GM23338 (cell line): Measurements from ENCODE around the gene SEMA3C. TPM values are rescaled to one million over a fixed set of nuclear protein-coding genes. Genes with fewer than 3 reads are reported as not detected.

ENCODE experiments used
- ATAC-seq: fragments of 200-7000 bp; cut with Tn5 transposase; 3 replicates; pipeline ENCODE4 v1.9.1; 2020
- DNase-seq: peaks from one replicate; pipeline ENCODE4 v3.0.0-alpha.2; 2015; ENCODE audit warnings: low spot score
- H2AFZ ChIP-seq: fragments of 200-600 bp; sonication (generic); 2 replicates; pipeline ENCODE4 v1.8.0; 2016; ENCODE audit warnings: antibody characterized with exemption, mild to moderate bottlenecking, moderate library complexity
- H3F3A ChIP-seq: fragments of 200-600 bp; sonication (generic); replicated peaks from 2 replicates; pipeline ENCODE4 v1.8.0; 2017; ENCODE audit warnings: antibody characterized with exemption, mixed run types, low read depth
- H3K27ac ChIP-seq: fragments of 200-600 bp; sonication (generic); 2 replicates; pipeline ENCODE4 v1.6.1; 2016; ENCODE audit warnings: low read depth
- H3K27me3 ChIP-seq: fragments of 200-600 bp; sonication (generic); 2 replicates; pipeline ENCODE4 v1.8.0; 2016; ENCODE audit warnings: mild to moderate bottlenecking, mixed run types, moderate library complexity; ENCODE audit not compliant: insufficient read depth
- H3K36me3 ChIP-seq: fragments of 200-600 bp; sonication (generic); 2 replicates; pipeline ENCODE4 v1.8.0; 2016; ENCODE audit warnings: mild to moderate bottlenecking; ENCODE audit not compliant: insufficient read depth
- H3K4me1 ChIP-seq: fragments of 200-600 bp; sonication (generic); 2 replicates; pipeline ENCODE4 v1.8.0; 2016; ENCODE audit warnings: mild to moderate bottlenecking, moderate library complexity; ENCODE audit not compliant: insufficient read depth
- H3K4me2 ChIP-seq: fragments of 200-600 bp; sonication (generic); 2 replicates; pipeline ENCODE4 v1.7.1; 2017; ENCODE audit warnings: mixed run types
- H3K4me3 ChIP-seq: fragments of 200-600 bp; sonication (generic); 2 replicates; pipeline ENCODE4 v1.6.1; 2016; ENCODE audit warnings: mixed run types
- H3K79me2 ChIP-seq: fragments of 200-600 bp; sonication (generic); replicated peaks from 2 replicates; pipeline ENCODE4 v1.8.0; 2017; ENCODE audit warnings: mild to moderate bottlenecking; ENCODE audit not compliant: insufficient read depth
- H3K9me2 ChIP-seq: fragments of 200-600 bp; sonication (generic); 2 replicates; pipeline ENCODE4 v1.8.0; 2017; ENCODE audit not compliant: insufficient read depth
- H4K20me1 ChIP-seq: fragments of 200-600 bp; sonication (generic); replicated peaks from 2 replicates; pipeline ENCODE4 v1.8.0; 2017; ENCODE audit warnings: mild to moderate bottlenecking; ENCODE audit not compliant: insufficient read depth
- H3K27ac Mint-ChIP-seq: 2 replicates; pipeline ENCODE4 v1.8.0; 2020; ENCODE audit warnings: inconsistent platforms, mild to moderate bottlenecking, moderate library complexity, mixed read lengths
- H3K27me3 Mint-ChIP-seq: 3 replicates; pipeline ENCODE4 v1.8.0; 2022; ENCODE audit warnings: low read depth, mild to moderate bottlenecking, moderate library complexity, mixed read lengths, inconsistent platforms; ENCODE audit not compliant: insufficient read depth, poor library complexity
- H3K36me3 Mint-ChIP-seq: 3 replicates; pipeline ENCODE4 v1.8.0; 2021; ENCODE audit warnings: low read depth, mild to moderate bottlenecking, inconsistent platforms, moderate library complexity, mixed read lengths
- H3K4me1 Mint-ChIP-seq: 3 replicates; pipeline ENCODE4 v1.8.0; 2020; ENCODE audit warnings: mild to moderate bottlenecking, inconsistent platforms, mixed read lengths
- H3K4me3 Mint-ChIP-seq: 3 replicates; pipeline ENCODE4 v1.8.0; 2021; ENCODE audit warnings: moderate library complexity, mild to moderate bottlenecking, inconsistent platforms, mixed read lengths
- H3K9me3 Mint-ChIP-seq: 3 replicates; pipeline ENCODE4 v1.8.0; 2020; ENCODE audit warnings: moderate library complexity, mild to moderate bottlenecking, inconsistent platforms, mixed read lengths
- CREB1 ChIP-seq: fragments of 250-450 bp; sonication (Bioruptor Pico); IDR thresholded peaks from 2 replicates; pipeline ENCODE4 v1.5.0; 2020; ENCODE audit warnings: low read depth, mild to moderate bottlenecking, moderate library complexity
- EZH2 ChIP-seq: fragments of 200-600 bp; sonication (generic); IDR thresholded peaks from one replicate; pipeline ENCODE4 v1.8.0; 2017; ENCODE audit warnings: antibody characterized with exemption, mild to moderate bottlenecking, low read depth; ENCODE audit not compliant: unreplicated experiment
- EZH2phosphoT487 ChIP-seq: fragments of 200-600 bp; sonication (generic); IDR thresholded peaks from one replicate; pipeline ENCODE4 v1.8.1; 2018; ENCODE audit warnings: antibody characterized with exemption; ENCODE audit not compliant: unreplicated experiment
- POLR2AphosphoS5 ChIP-seq: IDR thresholded peaks from 2 replicates; pipeline ENCODE4 v1.6.1; 2016; ENCODE audit warnings: antibody characterized with exemption, low read depth
- STAT1 ChIP-seq: IDR thresholded peaks from one replicate; pipeline ENCODE4 v1.6.1; 2016; ENCODE audit warnings: antibody characterized with exemption; ENCODE audit not compliant: unreplicated experiment
- ZNF114 ChIP-seq: fragments of 250-450 bp; sonication (Bioruptor Pico); IDR thresholded peaks from 2 replicates; pipeline ENCODE4 v1.5.0; 2020; ENCODE audit warnings: mild to moderate bottlenecking, moderate library complexity
- ZNF331 ChIP-seq: fragments of 250-450 bp; sonication (Bioruptor Pico); IDR thresholded peaks from 2 replicates; pipeline ENCODE4 v1.5.0; 2020; ENCODE audit warnings: low read depth, mild to moderate bottlenecking, moderate library complexity
- polyA plus RNA-seq: library from polyadenylated mRNA; unstranded; fragments of >200 nt; fragmentation: Nextera tagmentation; extraction: Ambion mirVana; gene quantifications from 2 replicates; pipeline ENCODE4 v1.2.1, GENCODE V29; 2016
- total RNA-seq: library from RNA; depleted of rRNA; stranded (reverse); fragments of >200 nt; shearing (Covaris generic); gene quantifications from 2 replicates; pipeline ENCODE4 v1.2.3, GENCODE V29; 2014
- TF ChIP-seq, protein P1 (sequence below): fragments of 250-450 bp; sonication (Bioruptor Pico); IDR thresholded peaks from 2 replicates; pipeline ENCODE4 v1.5.0; 2020; ENCODE audit warnings: mild to moderate bottlenecking, moderate library complexity
- TF ChIP-seq, protein P2 (sequence below): IDR thresholded peaks from 2 replicates; pipeline ENCODE4 v1.6.1; 2016; ENCODE audit warnings: antibody characterized with exemption
- TF ChIP-seq, protein P3 (sequence below): IDR thresholded peaks from one replicate; pipeline ENCODE4 v1.6.1; 2018; ENCODE audit warnings: antibody characterized with exemption; ENCODE audit not compliant: unreplicated experiment
- TF ChIP-seq, protein P4 (sequence below), 2 experiments: fragments of 200-600 bp in 1 of 2; sonication (generic) in 1 of 2; conservative IDR thresholded peaks; 2 replicates each; pipeline versions ENCODE4 v1.5.1 to v1.6.1; 2016 to 2017; ENCODE audit warnings: antibody characterized with exemption in 2 of 2, low read depth in 2 of 2, mild to moderate bottlenecking in 2 of 2, moderate library complexity in 1 of 2

SEMA3C gene
- total and polyA plus RNA-seq, 2 experiments from 2014 or later, result 1.0 to 3.5 TPM

DNA sequence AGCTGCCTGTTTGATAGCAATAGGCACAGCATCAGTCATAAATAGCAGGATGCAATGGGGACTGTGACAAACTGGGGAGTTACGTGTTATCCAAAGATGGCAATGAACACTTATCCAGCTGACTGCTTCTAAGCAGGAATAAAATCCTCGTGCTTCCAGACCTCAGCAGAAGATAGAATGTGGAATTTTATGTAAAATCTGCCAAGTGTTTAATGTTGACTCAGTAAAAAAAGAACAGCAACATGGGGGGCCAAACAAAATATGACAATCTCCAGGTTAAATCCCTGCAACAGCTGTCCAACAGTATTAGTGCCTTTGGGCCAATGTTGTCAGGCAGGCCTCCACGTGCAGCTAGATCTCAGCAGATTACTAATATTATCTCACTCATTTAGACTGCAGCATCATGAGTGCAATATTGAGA is 127.3 kb downstream of the SEMA3C start (continued):
- TF ChIP-seq, protein P1, sequence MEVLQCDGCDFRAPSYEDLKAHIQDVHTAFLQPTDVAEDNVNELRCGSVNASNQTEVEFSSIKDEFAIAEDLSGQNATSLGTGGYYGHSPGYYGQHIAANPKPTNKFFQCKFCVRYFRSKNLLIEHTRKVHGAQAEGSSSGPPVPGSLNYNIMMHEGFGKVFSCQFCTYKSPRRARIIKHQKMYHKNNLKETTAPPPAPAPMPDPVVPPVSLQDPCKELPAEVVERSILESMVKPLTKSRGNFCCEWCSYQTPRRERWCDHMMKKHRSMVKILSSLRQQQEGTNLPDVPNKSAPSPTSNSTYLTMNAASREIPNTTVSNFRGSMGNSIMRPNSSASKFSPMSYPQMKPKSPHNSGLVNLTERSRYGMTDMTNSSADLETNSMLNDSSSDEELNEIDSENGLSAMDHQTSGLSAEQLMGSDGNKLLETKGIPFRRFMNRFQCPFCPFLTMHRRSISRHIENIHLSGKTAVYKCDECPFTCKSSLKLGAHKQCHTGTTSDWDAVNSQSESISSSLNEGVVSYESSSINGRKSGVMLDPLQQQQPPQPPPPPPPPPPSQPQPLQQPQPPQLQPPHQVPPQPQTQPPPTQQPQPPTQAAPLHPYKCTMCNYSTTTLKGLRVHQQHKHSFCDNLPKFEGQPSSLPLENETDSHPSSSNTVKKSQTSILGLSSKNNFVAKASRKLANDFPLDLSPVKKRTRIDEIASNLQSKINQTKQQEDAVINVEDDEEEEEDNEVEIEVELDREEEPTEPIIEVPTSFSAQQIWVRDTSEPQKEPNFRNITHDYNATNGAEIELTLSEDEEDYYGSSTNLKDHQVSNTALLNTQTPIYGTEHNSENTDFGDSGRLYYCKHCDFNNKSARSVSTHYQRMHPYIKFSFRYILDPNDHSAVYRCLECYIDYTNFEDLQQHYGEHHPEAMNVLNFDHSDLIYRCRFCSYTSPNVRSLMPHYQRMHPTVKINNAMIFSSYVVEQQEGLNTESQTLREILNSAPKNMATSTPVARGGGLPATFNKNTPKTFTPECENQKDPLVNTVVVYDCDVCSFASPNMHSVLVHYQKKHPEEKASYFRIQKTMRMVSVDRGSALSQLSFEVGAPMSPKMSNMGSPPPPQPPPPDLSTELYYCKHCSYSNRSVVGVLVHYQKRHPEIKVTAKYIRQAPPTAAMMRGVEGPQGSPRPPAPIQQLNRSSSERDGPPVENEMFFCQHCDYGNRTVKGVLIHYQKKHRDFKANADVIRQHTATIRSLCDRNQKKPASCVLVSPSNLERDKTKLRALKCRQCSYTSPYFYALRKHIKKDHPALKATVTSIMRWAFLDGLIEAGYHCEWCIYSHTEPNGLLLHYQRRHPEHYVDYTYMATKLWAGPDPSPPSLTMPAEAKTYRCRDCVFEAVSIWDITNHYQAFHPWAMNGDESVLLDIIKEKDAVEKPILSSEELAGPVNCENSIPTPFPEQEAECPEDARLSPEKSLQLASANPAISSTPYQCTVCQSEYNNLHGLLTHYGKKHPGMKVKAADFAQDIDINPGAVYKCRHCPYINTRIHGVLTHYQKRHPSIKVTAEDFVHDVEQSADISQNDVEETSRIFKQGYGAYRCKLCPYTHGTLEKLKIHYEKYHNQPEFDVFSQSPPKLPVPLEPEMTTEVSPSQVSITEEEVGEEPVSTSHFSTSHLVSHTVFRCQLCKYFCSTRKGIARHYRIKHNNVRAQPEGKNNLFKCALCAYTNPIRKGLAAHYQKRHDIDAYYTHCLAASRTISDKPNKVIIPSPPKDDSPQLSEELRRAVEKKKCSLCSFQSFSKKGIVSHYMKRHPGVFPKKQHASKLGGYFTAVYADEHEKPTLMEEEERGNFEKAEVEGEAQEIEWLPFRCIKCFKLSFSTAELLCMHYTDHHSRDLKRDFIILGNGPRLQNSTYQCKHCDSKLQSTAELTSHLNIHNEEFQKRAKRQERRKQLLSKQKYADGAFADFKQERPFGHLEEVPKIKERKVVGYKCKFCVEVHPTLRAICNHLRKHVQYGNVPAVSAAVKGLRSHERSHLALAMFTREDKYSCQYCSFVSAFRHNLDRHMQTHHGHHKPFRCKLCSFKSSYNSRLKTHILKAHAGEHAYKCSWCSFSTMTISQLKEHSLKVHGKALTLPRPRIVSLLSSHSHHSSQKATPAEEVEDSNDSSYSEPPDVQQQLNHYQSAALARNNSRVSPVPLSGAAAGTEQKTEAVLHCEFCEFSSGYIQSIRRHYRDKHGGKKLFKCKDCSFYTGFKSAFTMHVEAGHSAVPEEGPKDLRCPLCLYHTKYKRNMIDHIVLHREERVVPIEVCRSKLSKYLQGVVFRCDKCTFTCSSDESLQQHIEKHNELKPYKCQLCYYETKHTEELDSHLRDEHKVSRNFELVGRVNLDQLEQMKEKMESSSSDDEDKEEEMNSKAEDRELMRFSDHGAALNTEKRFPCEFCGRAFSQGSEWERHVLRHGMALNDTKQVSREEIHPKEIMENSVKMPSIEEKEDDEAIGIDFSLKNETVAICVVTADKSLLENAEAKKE (CRISPR knock-in tag), result no peak
- TF ChIP-seq ZNF331 (CRISPR knock-in tag), result no peak
- TF ChIP-seq, protein P2, sequence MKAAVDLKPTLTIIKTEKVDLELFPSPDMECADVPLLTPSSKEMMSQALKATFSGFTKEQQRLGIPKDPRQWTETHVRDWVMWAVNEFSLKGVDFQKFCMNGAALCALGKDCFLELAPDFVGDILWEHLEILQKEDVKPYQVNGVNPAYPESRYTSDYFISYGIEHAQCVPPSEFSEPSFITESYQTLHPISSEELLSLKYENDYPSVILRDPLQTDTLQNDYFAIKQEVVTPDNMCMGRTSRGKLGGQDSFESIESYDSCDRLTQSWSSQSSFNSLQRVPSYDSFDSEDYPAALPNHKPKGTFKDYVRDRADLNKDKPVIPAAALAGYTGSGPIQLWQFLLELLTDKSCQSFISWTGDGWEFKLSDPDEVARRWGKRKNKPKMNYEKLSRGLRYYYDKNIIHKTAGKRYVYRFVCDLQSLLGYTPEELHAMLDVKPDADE, result no peak

DNA sequence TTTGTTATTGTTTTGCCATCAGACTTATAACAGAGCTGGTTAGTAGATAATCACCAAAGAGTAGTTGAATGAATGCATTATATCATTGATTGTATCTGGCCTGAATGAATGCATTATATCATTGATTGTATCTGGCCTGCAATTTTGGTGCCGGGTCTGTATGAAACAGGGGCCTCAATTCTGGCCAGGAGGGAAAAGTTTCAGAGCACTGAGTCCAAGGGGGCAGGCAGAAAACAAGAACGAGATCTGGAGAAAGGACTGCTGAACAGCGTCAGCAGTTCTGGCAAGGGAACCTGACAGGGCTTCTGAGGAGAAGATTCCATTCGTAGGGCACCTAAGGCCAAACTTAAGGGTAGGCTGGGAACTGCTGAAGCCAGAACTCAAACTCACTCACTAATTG is 128.0 kb downstream of the SEMA3C start:
- no peak overlapping the region for H2AFZ ChIP-seq
- no peaks in the 10 kb centered on the region for H3K79me2 ChIP-seq
- no peaks in the 10 kb centered on the region for H3K9me3 Mint-ChIP-seq
- H3K27me3 ChIP-seq, result no peaks in the 10 kb centered on the region
- H4K20me1 ChIP-seq, result no peaks in the 10 kb centered on the region
- no peak for DNase-seq
- no peak overlapping the region for H3K4me3 Mint-ChIP-seq
- H3K4me2 ChIP-seq, result no peak overlapping the region
- ATAC-seq, result no peak
- H3K36me3 ChIP-seq, result no peaks in the 10 kb centered on the region
- no peaks in the 10 kb centered on the region for H3K9me2 ChIP-seq
- H3K27me3 Mint-ChIP-seq, result no peaks in the 10 kb centered on the region
- no peak overlapping the region for H3K27ac Mint-ChIP-seq
- no peaks in the 10 kb centered on the region for H3K4me1 Mint-ChIP-seq
- H3K4me3 ChIP-seq, result no peak overlapping the region
- no peak overlapping the region for H3K27ac ChIP-seq
- no peaks in the 10 kb centered on the region for H3K4me1 ChIP-seq
- H3F3A ChIP-seq, result no peaks in the 10 kb centered on the region
- no peaks in the 10 kb centered on the region for H3K36me3 Mint-ChIP-seq
- TF ChIP-seq, protein P3, sequence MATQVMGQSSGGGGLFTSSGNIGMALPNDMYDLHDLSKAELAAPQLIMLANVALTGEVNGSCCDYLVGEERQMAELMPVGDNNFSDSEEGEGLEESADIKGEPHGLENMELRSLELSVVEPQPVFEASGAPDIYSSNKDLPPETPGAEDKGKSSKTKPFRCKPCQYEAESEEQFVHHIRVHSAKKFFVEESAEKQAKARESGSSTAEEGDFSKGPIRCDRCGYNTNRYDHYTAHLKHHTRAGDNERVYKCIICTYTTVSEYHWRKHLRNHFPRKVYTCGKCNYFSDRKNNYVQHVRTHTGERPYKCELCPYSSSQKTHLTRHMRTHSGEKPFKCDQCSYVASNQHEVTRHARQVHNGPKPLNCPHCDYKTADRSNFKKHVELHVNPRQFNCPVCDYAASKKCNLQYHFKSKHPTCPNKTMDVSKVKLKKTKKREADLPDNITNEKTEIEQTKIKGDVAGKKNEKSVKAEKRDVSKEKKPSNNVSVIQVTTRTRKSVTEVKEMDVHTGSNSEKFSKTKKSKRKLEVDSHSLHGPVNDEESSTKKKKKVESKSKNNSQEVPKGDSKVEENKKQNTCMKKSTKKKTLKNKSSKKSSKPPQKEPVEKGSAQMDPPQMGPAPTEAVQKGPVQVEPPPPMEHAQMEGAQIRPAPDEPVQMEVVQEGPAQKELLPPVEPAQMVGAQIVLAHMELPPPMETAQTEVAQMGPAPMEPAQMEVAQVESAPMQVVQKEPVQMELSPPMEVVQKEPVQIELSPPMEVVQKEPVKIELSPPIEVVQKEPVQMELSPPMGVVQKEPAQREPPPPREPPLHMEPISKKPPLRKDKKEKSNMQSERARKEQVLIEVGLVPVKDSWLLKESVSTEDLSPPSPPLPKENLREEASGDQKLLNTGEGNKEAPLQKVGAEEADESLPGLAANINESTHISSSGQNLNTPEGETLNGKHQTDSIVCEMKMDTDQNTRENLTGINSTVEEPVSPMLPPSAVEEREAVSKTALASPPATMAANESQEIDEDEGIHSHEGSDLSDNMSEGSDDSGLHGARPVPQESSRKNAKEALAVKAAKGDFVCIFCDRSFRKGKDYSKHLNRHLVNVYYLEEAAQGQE, result no peak
- no peak for TF ChIP-seq STAT1
- no peak for TF ChIP-seq POLR2AphosphoS5
- TF ChIP-seq EZH2phosphoT487, result no peak
- TF ChIP-seq, protein P4, sequence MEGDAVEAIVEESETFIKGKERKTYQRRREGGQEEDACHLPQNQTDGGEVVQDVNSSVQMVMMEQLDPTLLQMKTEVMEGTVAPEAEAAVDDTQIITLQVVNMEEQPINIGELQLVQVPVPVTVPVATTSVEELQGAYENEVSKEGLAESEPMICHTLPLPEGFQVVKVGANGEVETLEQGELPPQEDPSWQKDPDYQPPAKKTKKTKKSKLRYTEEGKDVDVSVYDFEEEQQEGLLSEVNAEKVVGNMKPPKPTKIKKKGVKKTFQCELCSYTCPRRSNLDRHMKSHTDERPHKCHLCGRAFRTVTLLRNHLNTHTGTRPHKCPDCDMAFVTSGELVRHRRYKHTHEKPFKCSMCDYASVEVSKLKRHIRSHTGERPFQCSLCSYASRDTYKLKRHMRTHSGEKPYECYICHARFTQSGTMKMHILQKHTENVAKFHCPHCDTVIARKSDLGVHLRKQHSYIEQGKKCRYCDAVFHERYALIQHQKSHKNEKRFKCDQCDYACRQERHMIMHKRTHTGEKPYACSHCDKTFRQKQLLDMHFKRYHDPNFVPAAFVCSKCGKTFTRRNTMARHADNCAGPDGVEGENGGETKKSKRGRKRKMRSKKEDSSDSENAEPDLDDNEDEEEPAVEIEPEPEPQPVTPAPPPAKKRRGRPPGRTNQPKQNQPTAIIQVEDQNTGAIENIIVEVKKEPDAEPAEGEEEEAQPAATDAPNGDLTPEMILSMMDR (conservative IDR thresholded peaks at IDR 0.05; ENCODE audit: low read depth in 2 of 2), result no peak
- TF ChIP-seq ZNF331 (CRISPR knock-in tag), result no peak
- TF ChIP-seq, protein P2, result no peak
- TF ChIP-seq EZH2, result no peak
- TF ChIP-seq CREB1 (CRISPR knock-in tag), result no peak
- TF ChIP-seq ZNF114 (CRISPR knock-in tag), result no peak
